Endodermal cell (in vitro differentiated cells): ENCODE data around the gene FAM210A. TPM values are rescaled to one million over a fixed set of nuclear protein-coding genes. Genes with fewer than 3 reads are reported as not detected.

Experiments used
- DNase-seq: peaks from one replicate; pipeline ENCODE4 v3.0.0-alpha.2; 2017
- H3K27ac ChIP-seq: 2 replicates; pipeline ENCODE4 v1.5.1; 2013; ENCODE audit warnings: mild to moderate bottlenecking, low read depth, low read length, moderate library complexity
- H3K27me3 ChIP-seq: 2 replicates; pipeline ENCODE4 v1.6.1; 2013; ENCODE audit warnings: mild to moderate bottlenecking, low read length, moderate library complexity; ENCODE audit not compliant: insufficient read depth, control insufficient read depth, poor library complexity, severe bottlenecking
- H3K36me3 ChIP-seq: 2 replicates; pipeline ENCODE4 v1.7.0; 2013; ENCODE audit warnings: mild to moderate bottlenecking, low read length, moderate library complexity; ENCODE audit not compliant: control insufficient read depth, insufficient read depth
- H3K4me1 ChIP-seq: one replicate; pipeline ENCODE4 v1.7.0; 2013; ENCODE audit warnings: low read length; ENCODE audit not compliant: control insufficient read depth, insufficient read depth
- H3K4me3 ChIP-seq: 2 replicates; pipeline ENCODE4 v1.5.1; 2013; ENCODE audit warnings: mild to moderate bottlenecking, low read length, moderate library complexity
- H3K9ac ChIP-seq: 2 replicates; pipeline ENCODE4 v1.6.1; 2013; ENCODE audit warnings: mild to moderate bottlenecking, low read length, moderate library complexity; ENCODE audit not compliant: poor library complexity, severe bottlenecking; ENCODE audit errors: extremely low read depth
- H3K9me3 ChIP-seq: 2 replicates; pipeline ENCODE4 v1.6.1; 2013; ENCODE audit warnings: mild to moderate bottlenecking, low read length, moderate library complexity; ENCODE audit not compliant: control insufficient read depth
- H3K27ac Mint-ChIP-seq: 2 replicates; pipeline ENCODE4 v1.8.0; 2020; ENCODE audit warnings: mixed read lengths
- H3K27me3 Mint-ChIP-seq: 2 replicates; pipeline ENCODE4 v1.8.0; 2021; ENCODE audit warnings: mild to moderate bottlenecking, mixed read lengths; ENCODE audit not compliant: insufficient read depth
- H3K36me3 Mint-ChIP-seq: 2 replicates; pipeline ENCODE4 v1.8.0; 2020; ENCODE audit warnings: low read depth, mixed read lengths
- H3K4me1 Mint-ChIP-seq: 2 replicates; pipeline ENCODE4 v1.8.0; 2020; ENCODE audit warnings: mixed read lengths
- H3K4me3 Mint-ChIP-seq: 2 replicates; pipeline ENCODE4 v1.8.0; 2020; ENCODE audit warnings: mild to moderate bottlenecking, moderate library complexity, mixed read lengths
- H3K9me3 Mint-ChIP-seq: 2 replicates; pipeline ENCODE4 v1.8.0; 2020; ENCODE audit warnings: mild to moderate bottlenecking, mixed read lengths
- CTCF ChIP-seq: fragments of 200-600 bp; sonication (generic); conservative IDR thresholded peaks from 2 replicates; pipeline ENCODE4 v1.5.0; 2021; ENCODE audit warnings: antibody characterized with exemption, mild to moderate bottlenecking
- WGBS, 2 experiments: methylation state at CpG; one replicate each; pipeline versions ENCODE4 v1.1.5 to v1.1.7; 2013; ENCODE audit warnings: missing lambda C conversion rate in 2 of 2, mixed read lengths in 1 of 2; ENCODE audit not compliant: insufficient coverage in 1 of 2, insufficient read length in 1 of 2; 5-methylcytosine and 5-hydroxymethylcytosine counted together
- total RNA-seq, 2 donors: library from RNA; stranded (reverse); fragmentation: NEBNext Ultra II Directional in 1 of 2; extraction: Animal tissue kit (Norgen Biotek cat#: 25700) in 1 of 2; gene quantifications; 2 replicates in 1 of 2; 3 replicates in 1 of 2; pipeline ENCODE4 v1.2.1, GENCODE V29; 2021

Gene FAM210A
- total RNA-seq, 2 donors from 2014 or later = 23.2 to 27.0 TPM

GRCh38 chr18:13645093-13645492 lies 81.3 kb downstream of the FAM210A start:
- Histone ChIP-seq H3K36me3 (no peaks in the 10 kb centered on the region), H3K4me3 (no peak overlapping the region), H3K9ac (no peak overlapping the region), H3K27ac (no peak overlapping the region), H3K27me3 (no peaks in the 10 kb centered on the region), H3K9me3 (no peaks in the 10 kb centered on the region), H3K4me1 (no peaks in the 10 kb centered on the region)
- WGBS, 2 experiments = 96 to 97% methylated on average over 11 to 16 of the region's 16 CpGs
- DNase-seq = peak; percentile 22
- Mint-ChIP-seq H3K27me3 (peaks cover 26% of the 10 kb centered on the region), H3K36me3 (no peaks in the 10 kb centered on the region), H3K27ac (no peak overlapping the region), H3K4me3 (no peak overlapping the region), H3K4me1 (peaks cover 6% of the 10 kb centered on the region), H3K9me3 (no peaks in the 10 kb centered on the region)
- no peak for TF ChIP-seq CTCF

- Histone ChIP-seq H3K4me1 (no peaks in the 10 kb centered on the region), H3K27me3 (peaks cover 5% of the 10 kb centered on the region), H3K36me3 (no peaks in the 10 kb centered on the region), H3K9me3 (no peaks in the 10 kb centered on the region), H3K27ac (no peak overlapping the region), H3K9ac (no peak overlapping the region), H3K4me3 (no peak overlapping the region)
- no peaks in the 10 kb centered on the region for H3K36me3 Mint-ChIP-seq
- H3K4me1 Mint-ChIP-seq = no peaks in the 10 kb centered on the region
- no peaks in the 10 kb centered on the region for H3K9me3 Mint-ChIP-seq
- H3K27me3 Mint-ChIP-seq = peaks cover 42% of the 10 kb centered on the region
- DNase-seq = peak; percentile 16
- TF ChIP-seq CTCF = no peak
- H3K4me3 Mint-ChIP-seq = no peak overlapping the region
- WGBS, 2 experiments = 83 to 87% methylated on average over 1 to 7 of the region's 16 CpGs
- H3K27ac Mint-ChIP-seq = no peak overlapping the region
Measured at GRCh38 chr18:13643261-13643751, 83.1 kb downstream of the FAM210A start.

GRCh38 chr18:13642440-13642827 lies 83.9 kb downstream of the FAM210A start:
- H3K9ac ChIP-seq = no peak overlapping the region
- no peak overlapping the region for H3K27ac ChIP-seq
- TF ChIP-seq CTCF = no peak
- Mint-ChIP-seq H3K36me3 (no peaks in the 10 kb centered on the region), H3K4me1 (no peaks in the 10 kb centered on the region), H3K9me3 (no peaks in the 10 kb centered on the region), H3K27ac (no peak overlapping the region), H3K4me3 (peak overlapping the region; percentile 40), H3K27me3 (peaks cover 45% of the 10 kb centered on the region)
- no peaks in the 10 kb centered on the region for H3K9me3 ChIP-seq
- DNase-seq = peak; percentile 35
- no peak overlapping the region for H3K4me3 ChIP-seq
- H3K36me3 ChIP-seq = no peaks in the 10 kb centered on the region
- peaks cover 5% of the 10 kb centered on the region for H3K27me3 ChIP-seq
- H3K4me1 ChIP-seq = no peaks in the 10 kb centered on the region
- WGBS, 2 experiments = 95 to 99% methylated on average over 14 to 15 of the region's 15 CpGs
